Chondrocyte (in vitro differentiated cells): ENCODE data around the gene PRICKLE1. TPM values are rescaled to one million over a fixed set of nuclear protein-coding genes. Genes with fewer than 3 reads are reported as not detected.

Experiments
- DNase-seq: peaks from one replicate; pipeline ENCODE4 v3.0.0; 2021; ENCODE audit warnings: mixed read lengths, low spot score
- H3K27ac Mint-ChIP-seq: one replicate; pipeline ENCODE4 v1.8.0; 2021; ENCODE audit warnings: mild to moderate bottlenecking, moderate library complexity, mixed read lengths; ENCODE audit not compliant: unreplicated experiment
- H3K27me3 Mint-ChIP-seq: 2 replicates; pipeline ENCODE4 v1.8.0; 2021; ENCODE audit warnings: low read depth, mixed read lengths
- H3K36me3 Mint-ChIP-seq: 2 replicates; pipeline ENCODE4 v1.8.0; 2021; ENCODE audit warnings: low read depth, mixed read lengths
- H3K4me1 Mint-ChIP-seq: 2 replicates; pipeline ENCODE4 v1.8.0; 2021; ENCODE audit warnings: low read depth, mild to moderate bottlenecking, mixed read lengths
- H3K4me3 Mint-ChIP-seq: one replicate; pipeline ENCODE4 v1.8.0; 2021; ENCODE audit warnings: mild to moderate bottlenecking, moderate library complexity, mixed read lengths; ENCODE audit not compliant: unreplicated experiment
- H3K9me3 Mint-ChIP-seq: 2 replicates; pipeline ENCODE4 v1.8.0; 2021; ENCODE audit warnings: low read depth, mixed read lengths
- CTCF ChIP-seq: fragments of 200-600 bp; sonication (generic); IDR thresholded peaks from 2 replicates; pipeline ENCODE4 v1.5.0; 2021; ENCODE audit warnings: antibody characterized with exemption, mild to moderate bottlenecking, moderate library complexity
- total RNA-seq: library from RNA; stranded (reverse); gene quantifications from 3 replicates; pipeline ENCODE4 v1.2.1, GENCODE V29; 2021

The PRICKLE1 gene
- total RNA-seq, 1 donor from 2014 or later: 32.0 TPM

GRCh38 chr12:42490261-42490842, 99.2 kb downstream of the PRICKLE1 start:
- Mint-ChIP-seq H3K27ac (peak overlapping the region; percentile 33), H3K4me3 (no peak overlapping the region), H3K9me3 (no peaks in the 10 kb centered on the region), H3K36me3 (peaks cover 7% of the 10 kb centered on the region), H3K27me3 (no peaks in the 10 kb centered on the region), H3K4me1 (peaks cover 7% of the 10 kb centered on the region)
- TF ChIP-seq CTCF: no peak
- no peak for DNase-seq

- peaks cover 30% of the 10 kb centered on the region for H3K4me1 Mint-ChIP-seq
- no peaks in the 10 kb centered on the region for H3K27me3 Mint-ChIP-seq
- H3K27ac Mint-ChIP-seq: no peak overlapping the region
- H3K9me3 Mint-ChIP-seq: no peaks in the 10 kb centered on the region
- no peak for TF ChIP-seq CTCF
- no peak overlapping the region for H3K4me3 Mint-ChIP-seq
- peaks cover 4% of the 10 kb centered on the region for H3K36me3 Mint-ChIP-seq
- DNase-seq: no peak
These were observed 103.1 kb downstream of the PRICKLE1 start for GRCh38 chr12:42486407-42486806.

GRCh38 chr12:42485823-42486222, 103.7 kb downstream of the PRICKLE1 start:
- Mint-ChIP-seq H3K27ac (no peak overlapping the region), H3K4me1 (peaks cover 36% of the 10 kb centered on the region), H3K27me3 (no peaks in the 10 kb centered on the region), H3K9me3 (no peaks in the 10 kb centered on the region), H3K4me3 (no peak overlapping the region), H3K36me3 (peaks cover 4% of the 10 kb centered on the region)
- no peak for TF ChIP-seq CTCF
- DNase-seq: no peak

GRCh38 chr12:42484996-42485395, 104.5 kb downstream of the PRICKLE1 start:
- Mint-ChIP-seq H3K9me3 (no peaks in the 10 kb centered on the region), H3K36me3 (peaks cover 4% of the 10 kb centered on the region), H3K4me3 (no peak overlapping the region), H3K27ac (no peak overlapping the region), H3K27me3 (no peaks in the 10 kb centered on the region), H3K4me1 (peaks cover 34% of the 10 kb centered on the region)
- DNase-seq: no peak
- no peak for TF ChIP-seq CTCF

- Mint-ChIP-seq H3K4me1 (peaks cover 33% of the 10 kb centered on the region), H3K9me3 (no peaks in the 10 kb centered on the region)
- DNase-seq: peak; percentile 74
These were observed 106.1 kb downstream of the PRICKLE1 start for GRCh38 chr12:42483521-42483790.

More at GRCh38 chr12:42483521-42483790, 106.1 kb downstream of the PRICKLE1 start:
- TF ChIP-seq CTCF: no peak
- Mint-ChIP-seq H3K36me3 (peaks cover 2% of the 10 kb centered on the region), H3K4me3 (peak overlapping the region; percentile 94), H3K27me3 (no peaks in the 10 kb centered on the region), H3K27ac (peak overlapping the region; percentile 92)
